Loucy (cell line): ENCODE data around the gene SMYD5.

Experiments used
- H2AFZ ChIP-seq: fragments of 200-600 bp; sonication (generic); 2 replicates; pipeline ENCODE4 v1.6.0; 2016; ENCODE audit warnings: antibody characterized with exemption, mild to moderate bottlenecking, low read length, moderate library complexity
- H3F3A ChIP-seq: fragments of 200-600 bp; 2 replicates; pipeline ENCODE4 v1.6.0; 2016; ENCODE audit warnings: antibody characterized with exemption, low read depth, mild to moderate bottlenecking
- H3K27me3 ChIP-seq: fragments of 200-600 bp; sonication (generic); 2 replicates; pipeline ENCODE4 v1.6.1; 2014; ENCODE audit warnings: low read length, mild to moderate bottlenecking; ENCODE audit not compliant: insufficient read depth, poor library complexity, severe bottlenecking
- H3K36me3 ChIP-seq: fragments of 200-600 bp; sonication (generic); 2 replicates; pipeline ENCODE4 v1.6.1; 2016; ENCODE audit warnings: low read length; ENCODE audit not compliant: insufficient read depth
- H3K4me1 ChIP-seq: fragments of 200-600 bp; sonication (generic); 2 replicates; pipeline ENCODE4 v1.5.1; 2014; ENCODE audit warnings: low read length, mild to moderate bottlenecking; ENCODE audit not compliant: insufficient read depth, poor library complexity, severe bottlenecking
- H3K4me2 ChIP-seq: fragments of 200-600 bp; sonication (generic); 2 replicates; pipeline ENCODE4 v1.6.0; 2014; ENCODE audit warnings: antibody characterized with exemption, low read length, low read depth, mild to moderate bottlenecking; ENCODE audit not compliant: poor library complexity, severe bottlenecking
- H3K4me3 ChIP-seq: fragments of 200-600 bp; sonication (generic); 2 replicates; pipeline ENCODE4 v1.5.1; 2014; ENCODE audit warnings: low read length, mild to moderate bottlenecking, mixed read lengths; ENCODE audit not compliant: poor library complexity, severe bottlenecking
- H3K79me2 ChIP-seq: fragments of 200-600 bp; sonication (generic); 2 replicates; pipeline ENCODE4 v1.6.1; 2014; ENCODE audit warnings: low read length; ENCODE audit not compliant: insufficient read depth
- H3K9ac ChIP-seq: fragments of 200-600 bp; sonication (generic); 2 replicates; pipeline ENCODE4 v1.6.0; 2014; ENCODE audit warnings: mild to moderate bottlenecking, low read depth, low read length, moderate library complexity; ENCODE audit not compliant: poor library complexity, severe bottlenecking
- H3K9me2 ChIP-seq: fragments of 200-600 bp; sonication (generic); replicated peaks from 2 replicates; pipeline ENCODE4 v1.6.1; 2016; ENCODE audit warnings: low read depth, low read length, mixed read lengths
- H3K9me3 ChIP-seq: fragments of 200-600 bp; sonication (generic); 2 replicates; pipeline ENCODE4 v1.6.1; 2014; ENCODE audit warnings: mild to moderate bottlenecking, antibody characterized with exemption, low read length, low read depth; ENCODE audit not compliant: insufficient read depth
- H4K20me1 ChIP-seq: fragments of 200-600 bp; sonication (generic); 2 replicates; pipeline ENCODE4 v1.6.0; 2014; ENCODE audit warnings: antibody characterized with exemption, low read length, mild to moderate bottlenecking; ENCODE audit not compliant: insufficient read depth, poor library complexity, severe bottlenecking
- CTCF ChIP-seq: fragments of 200-600 bp; sonication (generic); conservative IDR thresholded peaks from 2 replicates; pipeline ENCODE4 v1.5.1; 2014; ENCODE audit warnings: mild to moderate bottlenecking, antibody characterized with exemption, low read length
- EZH2phosphoT487 ChIP-seq: fragments of 200-600 bp; IDR thresholded peaks from 2 replicates; pipeline ENCODE4 v1.6.1; 2018; ENCODE audit warnings: antibody characterized with exemption, mild to moderate bottlenecking, moderate library complexity, borderline replicate concordance

SMYD5 gene

GRCh38 chr2:73212448-73213176 lies 1.4 kb upstream of the SMYD5 start:
- no peaks in the 10 kb centered on the region for H3K36me3 ChIP-seq
- H3K79me2 ChIP-seq: peaks cover 15% of the 10 kb centered on the region; the same call in 1 of the 2 replicates
- peak overlapping the region; percentile 89 for H3K4me2 ChIP-seq
- H2AFZ ChIP-seq: no peak overlapping the region
- H4K20me1 ChIP-seq: no peaks in the 10 kb centered on the region
- no peaks in the 10 kb centered on the region for H3K9me2 ChIP-seq
- TF ChIP-seq CTCF: peak; percentile 92
- no peak for TF ChIP-seq EZH2phosphoT487
- no peaks in the 10 kb centered on the region for H3K27me3 ChIP-seq
- H3K4me1 ChIP-seq: peaks cover 26% of the 10 kb centered on the region
- no peaks in the 10 kb centered on the region for H3K9me3 ChIP-seq
- peak overlapping the region; percentile 75 for H3K4me3 ChIP-seq
- H3K9ac ChIP-seq: peak overlapping the region; percentile 72
- peaks cover 3% of the 10 kb centered on the region; the same call in 1 of the 2 replicates for H3F3A ChIP-seq

- Histone ChIP-seq H3K9me3 (no peaks in the 10 kb centered on the region), H3K4me2 (peak overlapping the region; percentile 89), H3K27me3 (no peaks in the 10 kb centered on the region), H3K9me2 (no peaks in the 10 kb centered on the region), H2AFZ (0 out of 2 replicates have a peak overlapping the region, but pooled peaks have one; percentile 78), H3K4me1 (peaks cover 26% of the 10 kb centered on the region), H4K20me1 (no peaks in the 10 kb centered on the region), H3F3A (peaks cover 3% of the 10 kb centered on the region; the same call in 1 of the 2 replicates), H3K9ac (peak overlapping the region; percentile 72), H3K4me3 (peak overlapping the region; percentile 75), H3K36me3 (no peaks in the 10 kb centered on the region), H3K79me2 (peaks cover 15% of the 10 kb centered on the region; the same call in 1 of the 2 replicates)
- no peak for TF ChIP-seq CTCF
- TF ChIP-seq EZH2phosphoT487: no peak
Observed at GRCh38 chr2:73215254-73215653, 1.2 kb downstream of the SMYD5 start.

- Histone ChIP-seq H2AFZ (no peak overlapping the region), H3K4me3 (no peak overlapping the region), H3K79me2 (peaks cover 15% of the 10 kb centered on the region; the same call in 1 of the 2 replicates), H3K9me2 (no peaks in the 10 kb centered on the region), H3K9ac (no peak overlapping the region), H3K9me3 (no peaks in the 10 kb centered on the region), H3K4me2 (no peak overlapping the region), H3F3A (peaks cover 3% of the 10 kb centered on the region; the same call in 1 of the 2 replicates), H3K4me1 (peaks cover 26% of the 10 kb centered on the region), H4K20me1 (no peaks in the 10 kb centered on the region), H3K36me3 (peaks cover 10% of the 10 kb centered on the region; the same call in 1 of the 2 replicates), H3K27me3 (no peaks in the 10 kb centered on the region)
- TF ChIP-seq EZH2phosphoT487 (no peak), CTCF (no peak)
Observed at GRCh38 chr2:73217160-73217559, 3.1 kb downstream of the SMYD5 start.
